ENCODE measurements around the gene PLEKHG4.

Gene PLEKHG4

GRCh38 chr16:67264866-67265265 lies 14.5 kb upstream of the PLEKHG4 start:
- H3K4me3 ChIP-seq (ENCODE audit: control insufficient read depth, low read depth, low read length): no peak overlapping the region
- TF ChIP-seq CTCF (IDR thresholded peaks at IDR 0.05; ENCODE audit: control insufficient read depth, insufficient read depth, low read depth, low read length, missing control alignments): no peak
- DNase-seq (ENCODE audit: low read depth): no peak

GRCh38 chr16:67265834-67266233 lies 13.5 kb upstream of the PLEKHG4 start:
- H3K4me3 ChIP-seq (ENCODE audit: control insufficient read depth, low read depth, low read length): no peak overlapping the region
- TF ChIP-seq CTCF (IDR thresholded peaks at IDR 0.05; ENCODE audit: control insufficient read depth, insufficient read depth, low read depth, low read length, missing control alignments): no peak
- no peak for DNase-seq (ENCODE audit: low read depth)

GRCh38 chr16:67268136-67268579 lies 11.2 kb upstream of the PLEKHG4 start:
- H3K4me3 ChIP-seq (ENCODE audit: control insufficient read depth, low read depth, low read length): no peak overlapping the region
- DNase-seq (ENCODE audit: low read depth): no peak
- TF ChIP-seq CTCF (IDR thresholded peaks at IDR 0.05; ENCODE audit: control insufficient read depth, insufficient read depth, low read depth, low read length, missing control alignments): no peak

- DNase-seq (ENCODE audit: low read depth): no peak
- no peak overlapping the region for H3K4me3 ChIP-seq (ENCODE audit: control insufficient read depth, low read depth, low read length)
- TF ChIP-seq CTCF (IDR thresholded peaks at IDR 0.05; ENCODE audit: control insufficient read depth, insufficient read depth, low read depth, low read length, missing control alignments): no peak
Measured at GRCh38 chr16:67269766-67270165, 9.6 kb upstream of the PLEKHG4 start.

- H3K4me3 ChIP-seq (ENCODE audit: control insufficient read depth, low read depth, low read length): no peak overlapping the region
- no peak for TF ChIP-seq CTCF (IDR thresholded peaks at IDR 0.05; ENCODE audit: control insufficient read depth, insufficient read depth, low read depth, low read length, missing control alignments)
- no peak for DNase-seq (ENCODE audit: low read depth)
Measured at GRCh38 chr16:67270931-67271338, 8.4 kb upstream of the PLEKHG4 start.

GRCh38 chr16:67271446-67271845 lies 7.9 kb upstream of the PLEKHG4 start:
- no peak for DNase-seq (ENCODE audit: low read depth)
- no peak overlapping the region for H3K4me3 ChIP-seq (ENCODE audit: control insufficient read depth, low read depth, low read length)
- no peak for TF ChIP-seq CTCF (IDR thresholded peaks at IDR 0.05; ENCODE audit: control insufficient read depth, insufficient read depth, low read depth, low read length, missing control alignments)

- no peak for DNase-seq (ENCODE audit: low read depth)
- no peak overlapping the region for H3K4me3 ChIP-seq (ENCODE audit: control insufficient read depth, low read depth, low read length)
- TF ChIP-seq CTCF (IDR thresholded peaks at IDR 0.05; ENCODE audit: control insufficient read depth, insufficient read depth, low read depth, low read length, missing control alignments): no peak
Measured at GRCh38 chr16:67275321-67275720, 4.0 kb upstream of the PLEKHG4 start.

All from AG09309 (cell line).